Activated T-cell treated with anti-CD3 and anti-CD28 coated beads for 4 hours (primary cell): ENCODE results near the gene WDR73.
"Not testable (repeated sequence)": the region's sequence is repeated elsewhere in the genome, so short reads cannot be mapped to it uniquely, and the experiment has no call there.

ENCODE experiments used
- DNase-seq: peaks from one replicate; pipeline ENCODE4 v3.0.0-alpha.2; 2020

The WDR73 gene

GRCh38 chr15:84656972-84657371 is 2.9 kb upstream of the WDR73 start:
- no peak for DNase-seq

- DNase-seq: peak; percentile 65
Observed at GRCh38 chr15:84654689-84655453, 788 bp upstream of the WDR73 start.

GRCh38 chr15:84653584-84653909 is 536 bp downstream of the WDR73 start:
- no peak for DNase-seq

- no peak for DNase-seq
Observed at GRCh38 chr15:84649706-84650105, 4.4 kb downstream of the WDR73 start.

- no peak for DNase-seq
Observed at GRCh38 chr15:84648539-84648938, 5.5 kb downstream of the WDR73 start.

- no peak for DNase-seq
Observed at GRCh38 chr15:84647726-84648125, 6.4 kb downstream of the WDR73 start.

- no peak for DNase-seq
Observed at GRCh38 chr15:84645997-84646396, 8.1 kb downstream of the WDR73 start.

- DNase-seq: no peak
Observed at GRCh38 chr15:84645496-84645895, 8.6 kb downstream of the WDR73 start.

GRCh38 chr15:84643838-84644237 is 10.2 kb downstream of the WDR73 start:
- DNase-seq: no peak

- DNase-seq: not testable (repeated sequence)
Observed at GRCh38 chr15:84642640-84643039, 11.4 kb downstream of the WDR73 start.

- DNase-seq: not testable (repeated sequence)
Observed at GRCh38 chr15:84641871-84642270, 12.2 kb downstream of the WDR73 start.

GRCh38 chr15:84638103-84638502 is 16.0 kb downstream of the WDR73 start:
- DNase-seq: no peak

- no peak for DNase-seq
Observed at GRCh38 chr15:84634228-84634837, 19.8 kb downstream of the WDR73 start.

GRCh38 chr15:84633311-84634227 is 20.5 kb downstream of the WDR73 start:
- peak; percentile 57 for DNase-seq

GRCh38 chr15:84631706-84632272 is 22.3 kb downstream of the WDR73 start:
- no peak for DNase-seq

- no peak for DNase-seq
Observed at GRCh38 chr15:84629033-84629432, 25.1 kb downstream of the WDR73 start.

GRCh38 chr15:84625123-84625522 is 29.0 kb downstream of the WDR73 start:
- DNase-seq: no peak

GRCh38 chr15:84624359-84624758 is 29.7 kb downstream of the WDR73 start:
- DNase-seq: no peak

- DNase-seq: no peak
Observed at GRCh38 chr15:84621358-84621979, 32.6 kb downstream of the WDR73 start.

- no peak for DNase-seq
Observed at GRCh38 chr15:84620626-84621025, 33.5 kb downstream of the WDR73 start.

- no peak for DNase-seq
Observed at GRCh38 chr15:84616235-84616634, 37.8 kb downstream of the WDR73 start.

- no peak for DNase-seq
Observed at GRCh38 chr15:84611631-84612030, 42.5 kb downstream of the WDR73 start.
